ENCODE results near the gene NCOA7. TPM values are rescaled to one million over a fixed set of nuclear protein-coding genes. Genes with fewer than 3 reads are reported as not detected.

Gene NCOA7
- total RNA-seq, 4 donors from 2014 or later, result 11.1 to 28.4 (median 22.1) TPM

GRCh38 chr6:125954735-125955339 is 164.1 kb downstream of the NCOA7 start:
- no peak for TF ChIP-seq EP300 (IDR thresholded peaks at IDR 0.05)
- TF ChIP-seq CTCF (IDR thresholded peaks at IDR 0.05), result no peak
- no peak for TF ChIP-seq POLR2A (IDR thresholded peaks at IDR 0.05)
- TF ChIP-seq POLR2AphosphoS5 (IDR thresholded peaks at IDR 0.05), result no peak

GRCh38 chr6:125955973-125956372 is 165.2 kb downstream of the NCOA7 start:
- H3K9me3 ChIP-seq, result no peaks in the 10 kb centered on the region
- peak overlapping the region; percentile 99 for H3K4me3 ChIP-seq
- TF ChIP-seq EP300 (IDR thresholded peaks at IDR 0.05) (no peak), POLR2A (IDR thresholded peaks at IDR 0.05) (no peak), CTCF (IDR thresholded peaks at IDR 0.05) (no peak), POLR2AphosphoS5 (IDR thresholded peaks at IDR 0.05) (no peak)
- H3K27ac ChIP-seq, result no peak overlapping the region
- peaks cover 32% of the 10 kb centered on the region for H3K4me1 ChIP-seq
- H3K36me3 ChIP-seq, result no peaks in the 10 kb centered on the region
- DNase-seq (ENCODE audit: low spot score in 2 of 2), result no peak
- no peaks in the 10 kb centered on the region for H3K27me3 ChIP-seq
- 49% methylated on average over 5 of the region's 5 CpGs for WGBS

More at GRCh38 chr6:125954735-125955339, 164.1 kb downstream of the NCOA7 start:
- 44% methylated on average over 5 of the region's 5 CpGs for WGBS
- H3K4me1 ChIP-seq, result peaks cover 30% of the 10 kb centered on the region
- H3K4me3 ChIP-seq, result no peak overlapping the region
- no peaks in the 10 kb centered on the region for H3K27me3 ChIP-seq
- no peaks in the 10 kb centered on the region for H3K36me3 ChIP-seq
- DNase-seq (ENCODE audit: low spot score in 2 of 2), result no peak
- H3K27ac ChIP-seq, result no peak overlapping the region
- H3K9me3 ChIP-seq, result no peaks in the 10 kb centered on the region

GRCh38 chr6:125956506-125957390 is 166.0 kb downstream of the NCOA7 start, which contains the start of gene HINT3:
Gene HINT3 (plus strand): TSS chr6:125956770. CDS start chr6:125956978, 208 bp downstream.
- no peaks in the 10 kb centered on the region for H3K27me3 ChIP-seq
- WGBS, result 0% methylated on average over 32 of the region's 82 CpGs
- peaks cover 32% of the 10 kb centered on the region for H3K4me1 ChIP-seq
- TF ChIP-seq CTCF (IDR thresholded peaks at IDR 0.05) (peak; percentile 78 to 97), POLR2A (IDR thresholded peaks at IDR 0.05) (peak in 1 of 2 donors; percentile 48), EP300 (IDR thresholded peaks at IDR 0.05) (no peak), POLR2AphosphoS5 (IDR thresholded peaks at IDR 0.05) (peak; percentile 51 to 95 (median 85))
- DNase-seq (ENCODE audit: low spot score in 2 of 2), result peak; percentile 97 to 98
- no peaks in the 10 kb centered on the region for H3K9me3 ChIP-seq
- peak within 1 kb of the TSS; percentile 99 for H3K4me3 ChIP-seq
- H3K36me3 ChIP-seq, result no peaks in the 10 kb centered on the region
- peak within 1 kb of the TSS; percentile 94 for H3K27ac ChIP-seq

GRCh38 chr6:125957391-125957693 is 166.6 kb downstream of the NCOA7 start:
- peaks cover 32% of the 10 kb centered on the region for H3K4me1 ChIP-seq
- no peak for DNase-seq (ENCODE audit: low spot score in 2 of 2)
- TF ChIP-seq POLR2AphosphoS5 (IDR thresholded peaks at IDR 0.05) (no peak), POLR2A (IDR thresholded peaks at IDR 0.05) (no peak), EP300 (IDR thresholded peaks at IDR 0.05) (no peak), CTCF (IDR thresholded peaks at IDR 0.05) (no peak)
- H3K9me3 ChIP-seq, result no peaks in the 10 kb centered on the region
- no peaks in the 10 kb centered on the region for H3K27me3 ChIP-seq
- H3K36me3 ChIP-seq, result no peaks in the 10 kb centered on the region
- H3K27ac ChIP-seq, result peak overlapping the region; percentile 94
- WGBS, result 0% methylated on average over 3 of the region's 3 CpGs
- peak overlapping the region; percentile 99 for H3K4me3 ChIP-seq

GRCh38 chr6:125957845-125958244 is 167.1 kb downstream of the NCOA7 start:
- DNase-seq (ENCODE audit: low spot score in 2 of 2), result no peak

More at GRCh38 chr6:125957845-125958244, 167.1 kb downstream of the NCOA7 start:
- Histone ChIP-seq H3K27ac (peak overlapping the region; percentile 94), H3K36me3 (no peaks in the 10 kb centered on the region), H3K27me3 (no peaks in the 10 kb centered on the region), H3K9me3 (no peaks in the 10 kb centered on the region), H3K4me3 (peak overlapping the region; percentile 99), H3K4me1 (peaks cover 32% of the 10 kb centered on the region)
- TF ChIP-seq EP300 (IDR thresholded peaks at IDR 0.05) (no peak), CTCF (IDR thresholded peaks at IDR 0.05) (no peak), POLR2A (IDR thresholded peaks at IDR 0.05) (no peak), POLR2AphosphoS5 (IDR thresholded peaks at IDR 0.05) (no peak)
- 33% methylated on average over 4 of the region's 4 CpGs for WGBS

Measured in suprapubic skin (tissue), 4 donors.